ENCODE results near the gene NPAS3.
A peak's percentile ranks its signal among the peaks of the same experiment; 100 is the strongest.

NPAS3 gene

GRCh38 chr14:33412450-33412849 lies 473.8 kb downstream of the NPAS3 start:
- no peak for DNase-seq (ENCODE audit: extremely low read depth in 1 of 2, low read depth in 1 of 2)

- no peak for DNase-seq (ENCODE audit: extremely low read depth in 1 of 2, low read depth in 1 of 2)
These were observed 474.7 kb downstream of the NPAS3 start for GRCh38 chr14:33413381-33413780.

GRCh38 chr14:33414041-33414440 lies 475.4 kb downstream of the NPAS3 start:
- DNase-seq (ENCODE audit: extremely low read depth in 1 of 2, low read depth in 1 of 2), result no peak

GRCh38 chr14:33420051-33420627 lies 481.5 kb downstream of the NPAS3 start:
- DNase-seq (ENCODE audit: extremely low read depth in 1 of 2, low read depth in 1 of 2), result no peak

- no peak for DNase-seq (ENCODE audit: extremely low read depth in 1 of 2, low read depth in 1 of 2)
These were observed 491.8 kb downstream of the NPAS3 start for GRCh38 chr14:33430414-33431035.

GRCh38 chr14:33432407-33433023 lies 493.8 kb downstream of the NPAS3 start:
- DNase-seq (ENCODE audit: extremely low read depth in 1 of 2, low read depth in 1 of 2), result no peak

- no peak for DNase-seq (ENCODE audit: extremely low read depth in 1 of 2, low read depth in 1 of 2)
These were observed 494.7 kb downstream of the NPAS3 start for GRCh38 chr14:33433396-33433795.

GRCh38 chr14:33435911-33436689 lies 497.4 kb downstream of the NPAS3 start:
- DNase-seq (ENCODE audit: extremely low read depth in 1 of 2, low read depth in 1 of 2), result peak in 1 of 2 donors; percentile 0

- DNase-seq (ENCODE audit: extremely low read depth in 1 of 2, low read depth in 1 of 2), result no peak
These were observed 503.0 kb downstream of the NPAS3 start for GRCh38 chr14:33441633-33442032.

GRCh38 chr14:33444136-33444535 lies 505.5 kb downstream of the NPAS3 start:
- no peak for DNase-seq (ENCODE audit: extremely low read depth in 1 of 2, low read depth in 1 of 2)

- no peak for DNase-seq (ENCODE audit: extremely low read depth in 1 of 2, low read depth in 1 of 2)
These were observed 510.6 kb downstream of the NPAS3 start for GRCh38 chr14:33449268-33449667.

GRCh38 chr14:33449703-33450395 lies 511.2 kb downstream of the NPAS3 start:
- no peak for DNase-seq (ENCODE audit: extremely low read depth in 1 of 2, low read depth in 1 of 2)

GRCh38 chr14:33450416-33450815 lies 511.7 kb downstream of the NPAS3 start:
- no peak for DNase-seq (ENCODE audit: extremely low read depth in 1 of 2, low read depth in 1 of 2)

- no peak for DNase-seq (ENCODE audit: extremely low read depth in 1 of 2, low read depth in 1 of 2)
These were observed 512.5 kb downstream of the NPAS3 start for GRCh38 chr14:33451211-33451610.

GRCh38 chr14:33452995-33453394 lies 514.3 kb downstream of the NPAS3 start:
- no peak for DNase-seq (ENCODE audit: extremely low read depth in 1 of 2, low read depth in 1 of 2)

GRCh38 chr14:33454022-33454595 lies 515.4 kb downstream of the NPAS3 start:
- no peak for DNase-seq (ENCODE audit: extremely low read depth in 1 of 2, low read depth in 1 of 2)

GRCh38 chr14:33454707-33455106 lies 516.0 kb downstream of the NPAS3 start:
- DNase-seq (ENCODE audit: extremely low read depth in 1 of 2, low read depth in 1 of 2), result no peak

- DNase-seq (ENCODE audit: extremely low read depth in 1 of 2, low read depth in 1 of 2), result no peak
These were observed 517.1 kb downstream of the NPAS3 start for GRCh38 chr14:33455654-33456345.

GRCh38 chr14:33457021-33457420 lies 518.3 kb downstream of the NPAS3 start:
- no peak for DNase-seq (ENCODE audit: extremely low read depth in 1 of 2, low read depth in 1 of 2)

GRCh38 chr14:33457617-33458016 lies 518.9 kb downstream of the NPAS3 start:
- DNase-seq (ENCODE audit: extremely low read depth in 1 of 2, low read depth in 1 of 2), result no peak

All from stimulated activated CD8-positive, alpha-beta memory T cell treated with anti-CD3 and anti-CD28 coated beads, Interleukin-7, amount 100 ng/mL, for 48 hours (primary cell).